Measurements from ENCODE around the gene ERFL. TPM values are rescaled to one million over a fixed set of nuclear protein-coding genes. Genes with fewer than 3 reads are reported as not detected.

The ERFL gene
- total and polyA plus RNA-seq, 2 of the 8 experiments (the other 6 are each of a cell fraction or from before 2014, with no cell fraction given): 0.12 TPM; not detected in 1

DNA sequence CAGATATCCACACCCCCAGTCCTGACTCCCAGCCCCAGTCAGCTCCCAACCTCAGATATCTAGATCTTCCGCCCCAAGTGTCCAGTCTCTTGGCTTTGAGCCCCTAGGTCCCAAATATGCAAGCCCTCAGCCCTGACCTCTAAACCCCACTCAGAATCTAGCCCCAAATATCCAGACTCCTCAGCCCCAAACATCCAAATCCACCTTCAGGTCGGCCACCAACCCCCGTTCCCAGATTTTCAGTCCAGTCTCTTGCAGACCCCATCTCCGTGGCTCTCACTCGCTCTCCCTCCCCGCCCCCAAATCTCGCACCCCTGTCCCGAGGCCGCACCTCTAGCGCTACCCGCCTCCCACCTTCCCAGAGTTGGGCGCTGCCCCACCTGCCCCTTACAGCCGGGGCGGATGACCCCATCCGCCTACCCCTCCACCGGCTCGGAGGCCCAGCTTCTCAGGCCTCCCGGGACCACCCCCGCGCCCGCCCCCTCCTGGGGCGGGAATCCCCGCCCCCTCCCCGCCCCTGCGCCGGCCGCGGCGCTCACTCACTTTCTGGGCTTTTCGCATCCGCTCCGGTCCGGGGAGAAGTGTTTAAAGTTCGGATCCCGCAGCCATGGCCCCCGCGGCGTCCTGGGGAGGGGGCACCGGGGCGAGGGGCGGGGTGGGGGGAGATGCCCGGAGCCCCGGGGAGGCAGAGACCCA lies 604 bp downstream of the ERFL start:
- Histone ChIP-seq H3K79me1 (ENCODE audit: low read depth, low read length) (no peaks in the 10 kb centered on the region), H3K18ac (ENCODE audit: extremely low read depth, low read length) (no peak overlapping the region), H4K91ac (replicated peaks; ENCODE audit: insufficient read length, low read length) (no peak overlapping the region), H3K56ac (replicated peaks; ENCODE audit: insufficient read length, low read depth, low read length) (no peak overlapping the region), H3K14ac (ENCODE audit: insufficient read length) (no peak overlapping the region), H2BK15ac (ENCODE audit: low read length) (no peak overlapping the region), H3K4me3 (ENCODE audit: extremely low read depth in 1 of 4, insufficient read depth in 2 of 4, low read depth in 3 of 4, low read length in 4 of 4) (peak overlapping the region; percentile 33 to 60 (median 42); a peak in 6 of 8 replicates), H3K9ac (replicated peaks in 1 of 4; ENCODE audit: extremely low read depth in 1 of 4, low read depth in 3 of 4, low read length in 3 of 4) (no peak overlapping the region), H2AK5ac (ENCODE audit: low read depth, low read length) (no peak overlapping the region), H3K23ac (ENCODE audit: insufficient read length) (no peak overlapping the region), H2BK120ac (replicated peaks; ENCODE audit: low read depth, low read length) (no peak overlapping the region), H2AFZ (ENCODE audit: low read length) (no peak overlapping the region), H2BK20ac (ENCODE audit: low read length) (no peak overlapping the region), H3K79me2 (ENCODE audit: control insufficient read depth in 1 of 2, insufficient read depth in 2 of 2, low read length in 2 of 2) (no peaks in the 10 kb centered on the region), H3K27me3 (replicated peaks in 1 of 4; ENCODE audit: control insufficient read depth in 3 of 4, extremely low read depth in 1 of 4, insufficient read depth in 3 of 4, low read length in 3 of 4) (peaks cover 88 to 98% (median 95%) of the 10 kb centered on the region in 4 experiments), H2BK5ac (ENCODE audit: low read depth, low read length) (no peak overlapping the region), H3K23me2 (ENCODE audit: low read depth, low read length) (peaks cover 12% of the 10 kb centered on the region), H3K9me3 (ENCODE audit: insufficient read depth in 2 of 2, low read depth in 1 of 2, low read length in 1 of 2) (no peaks in the 10 kb centered on the region), H3K36me3 (ENCODE audit: control insufficient read depth in 2 of 4, insufficient read depth in 4 of 4, low read length in 3 of 4) (no peaks in the 10 kb centered on the region), H3K27ac (ENCODE audit: low read depth, low read length) (no peak overlapping the region), H2BK12ac (ENCODE audit: low read depth, low read length) (no peak overlapping the region), H4K8ac (ENCODE audit: extremely low read depth, insufficient read depth, low read length) (no peak overlapping the region; the same call in 1 of the 2 replicates), H4K20me1 (replicated peaks in 1 of 2; ENCODE audit: control insufficient read depth in 1 of 2, insufficient read depth in 2 of 2, low read length in 2 of 2) (peaks cover 8 to 30% of the 10 kb centered on the region in 2 experiments), H4K5ac (ENCODE audit: insufficient read length, low read depth, low read length) (no peak overlapping the region), H3K4me1 (replicated peaks in 1 of 4; ENCODE audit: control insufficient read depth in 3 of 4, insufficient read depth in 4 of 4, low read length in 3 of 4) (peaks cover 6 to 20% (median 13%) of the 10 kb centered on the region in 4 experiments), H3K4me2 (ENCODE audit: insufficient read depth in 1 of 2, low read depth in 2 of 2, low read length in 2 of 2) (peak overlapping the region; percentile 66 to 79), H3K4ac (replicated peaks; ENCODE audit: insufficient read length, low read depth, low read length) (no peak overlapping the region)
- WGBS, 2 experiments (ENCODE audit: extremely low coverage in 1 of 2, insufficient coverage in 1 of 2, insufficient read length in 1 of 2, insufficient replicate concordance in 2 of 2, low coverage in 1 of 2, low lambda C conversion rate in 2 of 2, missing lambda C conversion rate in 1 of 2): 32% methylated on average over 2 of the region's 43 CpGs; no CpG with 5 or more reads in 1 of the 2 experiments
- TF ChIP-seq KDM5A (IDR thresholded peaks at IDR 0.05; ENCODE audit: low read length) (no peak), EZH2 (IDR thresholded peaks at IDR 0.05; ENCODE audit: low read depth, low read length, severe bottlenecking) (peak; percentile 71), SUZ12 (IDR thresholded peaks at IDR 0.05; ENCODE audit: low read length) (peak; percentile 50; the same call in 1 of the 2 replicates)
- CTCF ChIA-PET (ENCODE audit: partially characterized antibody): interaction anchor here (1.0 to 1.5 kb wide), 7 partner anchors 9 to 54 kb away, joined by 3 to 6 read pairs (median 5); no protein-coding TSS in a partner anchor
- FAIRE-seq: no peak
- no peak for DNase-seq (ENCODE audit: low read depth in 1 of 2, low spot score in 2 of 2)
- POLR2A ChIA-PET (ENCODE audit: partially characterized antibody): interaction anchor here (0.7 to 9.6 kb wide), 9 partner anchors 9 to 67 kb away, joined by 3 to 71 read pairs (median 5); partner anchors contain the start of gene RPS19

All from H1 (cell line).